IPS-18c (cell line): ENCODE data around the gene QSOX1.

ENCODE experiments used
- H3K4me3 ChIP-seq: 2 replicates; pipeline ENCODE4 v1.7.0; 2013; ENCODE audit warnings: low read depth, mild to moderate bottlenecking, low read length, moderate library complexity; ENCODE audit not compliant: insufficient read depth
- H3K9me3 ChIP-seq: one replicate; pipeline ENCODE4 v1.6.1; 2013; ENCODE audit warnings: mild to moderate bottlenecking, low read length, moderate library complexity; ENCODE audit not compliant: control insufficient read depth, insufficient read depth

QSOX1 gene

DNA sequence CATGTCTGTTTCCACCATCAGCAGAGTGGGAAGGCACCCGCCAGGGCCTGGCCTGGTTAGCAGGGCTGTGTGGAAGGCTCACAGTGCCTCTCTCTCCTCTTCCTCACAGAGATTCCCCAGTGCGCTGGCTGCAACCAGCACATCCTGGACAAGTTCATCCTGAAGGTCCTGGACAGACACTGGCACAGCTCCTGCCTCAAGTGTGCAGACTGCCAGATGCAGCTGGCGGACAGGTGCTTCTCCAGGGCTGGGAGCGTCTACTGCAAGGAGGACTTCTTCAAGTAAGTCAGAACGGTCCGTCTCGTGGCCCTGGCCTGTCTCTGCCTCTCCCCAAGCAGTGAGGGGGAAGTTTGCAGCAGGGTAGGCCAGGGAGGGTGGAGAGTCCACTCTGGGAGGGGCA, 93.5 kb downstream of the QSOX1 start:
- H3K9me3 ChIP-seq, result no peaks in the 10 kb centered on the region
- no peak overlapping the region for H3K4me3 ChIP-seq

DNA sequence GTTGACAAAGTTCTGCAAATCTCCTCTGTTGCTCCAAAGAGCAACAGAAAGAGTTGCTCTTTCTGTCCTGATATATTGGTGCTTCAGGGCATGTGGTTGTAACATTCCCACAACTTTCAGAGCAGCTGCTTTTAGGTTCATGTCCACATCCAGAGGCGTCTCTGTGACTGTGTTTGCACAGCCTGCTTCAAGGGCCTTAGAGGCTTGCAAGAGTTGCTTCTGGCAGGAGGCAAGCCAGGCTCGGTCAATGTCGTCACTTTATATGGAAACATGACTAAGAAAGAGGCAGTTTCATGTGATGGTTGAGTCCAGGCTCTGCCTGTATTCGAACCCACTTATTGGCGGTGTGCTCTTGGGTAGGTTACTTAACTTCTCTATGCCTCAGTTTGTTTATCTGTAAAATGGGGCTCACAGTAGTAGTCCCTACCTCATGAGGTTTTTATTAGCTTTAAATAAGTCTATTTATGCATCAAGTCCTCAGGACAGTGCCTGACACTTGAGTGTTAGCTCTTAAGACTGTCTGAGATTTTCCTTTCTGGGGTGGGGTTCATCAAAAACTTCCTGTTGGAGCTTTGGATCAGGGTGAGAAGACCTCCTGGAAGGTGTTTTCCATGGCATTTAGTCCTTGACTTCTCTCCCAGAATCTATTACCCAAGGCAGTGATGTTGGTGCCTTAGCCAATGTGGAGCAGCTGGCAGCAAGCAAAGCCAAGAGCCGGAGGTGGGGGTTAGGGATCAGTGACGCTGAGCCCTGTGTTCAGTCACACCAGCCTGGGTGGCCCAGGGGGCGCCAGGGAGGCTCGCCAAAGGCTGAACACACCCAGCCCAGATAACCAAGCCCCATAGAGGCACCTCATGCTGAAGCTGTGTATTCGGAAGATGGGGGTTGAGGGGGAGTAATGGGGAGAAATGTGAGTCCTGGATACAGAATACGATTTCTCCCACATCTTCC, 94.3 kb downstream of the QSOX1 start:
- H3K9me3 ChIP-seq, result no peaks in the 10 kb centered on the region
- H3K4me3 ChIP-seq, result no peak overlapping the region

DNA sequence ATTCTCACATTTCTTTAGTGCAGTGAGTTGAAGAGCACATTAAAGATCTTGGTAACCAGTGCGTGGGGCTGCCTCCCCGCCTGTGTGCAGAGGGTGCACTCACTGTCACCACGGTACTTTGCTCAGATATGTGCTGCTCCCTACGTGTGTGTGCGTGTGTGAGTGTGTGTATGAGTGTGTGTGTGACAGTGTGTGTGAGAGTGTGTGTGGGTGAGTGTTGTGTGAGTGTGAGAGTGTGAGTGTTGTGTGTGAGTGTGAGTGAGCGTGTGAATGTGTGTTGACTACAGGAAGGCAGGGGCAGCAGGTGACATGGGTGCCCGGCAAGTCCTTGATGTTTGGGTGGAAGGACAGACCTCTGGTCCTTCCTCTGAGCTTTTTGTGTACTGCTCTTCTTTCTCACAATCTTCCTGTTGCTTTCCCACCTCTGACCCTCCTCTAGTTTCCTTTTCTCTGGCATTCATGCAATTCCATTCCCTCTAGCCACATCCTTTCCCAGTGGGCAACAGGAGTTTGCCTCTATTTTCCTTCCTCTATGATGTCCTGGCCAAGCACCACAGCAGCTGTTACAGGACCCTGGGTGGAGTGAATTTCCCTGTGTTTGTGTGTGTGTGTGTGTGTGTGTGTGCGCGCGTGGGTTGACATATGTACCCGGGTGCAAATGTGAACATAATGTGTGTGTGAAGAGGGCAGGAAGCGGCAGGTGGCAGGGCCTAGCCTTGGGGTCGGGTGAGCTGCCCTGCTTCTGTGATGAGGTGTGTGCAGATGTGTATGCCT, 95.2 kb downstream of the QSOX1 start:
- Histone ChIP-seq H3K9me3 (no peaks in the 10 kb centered on the region), H3K4me3 (no peak overlapping the region)

DNA sequence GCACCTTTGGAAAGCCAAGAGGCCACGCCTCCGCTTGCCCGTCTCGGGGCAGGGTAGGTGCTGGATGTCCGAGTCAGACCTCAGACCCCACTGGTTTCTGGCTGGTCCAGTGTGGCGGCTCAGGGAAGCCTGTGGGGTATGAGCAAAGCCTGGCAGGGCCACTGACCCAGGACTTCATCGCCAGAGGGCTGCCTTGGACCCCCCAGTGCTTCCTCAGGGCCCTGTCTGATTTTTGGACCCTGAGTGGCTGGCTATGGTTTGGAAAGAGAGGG, 95.8 kb downstream of the QSOX1 start:
- Histone ChIP-seq H3K4me3 (no peak overlapping the region), H3K9me3 (no peaks in the 10 kb centered on the region)

DNA sequence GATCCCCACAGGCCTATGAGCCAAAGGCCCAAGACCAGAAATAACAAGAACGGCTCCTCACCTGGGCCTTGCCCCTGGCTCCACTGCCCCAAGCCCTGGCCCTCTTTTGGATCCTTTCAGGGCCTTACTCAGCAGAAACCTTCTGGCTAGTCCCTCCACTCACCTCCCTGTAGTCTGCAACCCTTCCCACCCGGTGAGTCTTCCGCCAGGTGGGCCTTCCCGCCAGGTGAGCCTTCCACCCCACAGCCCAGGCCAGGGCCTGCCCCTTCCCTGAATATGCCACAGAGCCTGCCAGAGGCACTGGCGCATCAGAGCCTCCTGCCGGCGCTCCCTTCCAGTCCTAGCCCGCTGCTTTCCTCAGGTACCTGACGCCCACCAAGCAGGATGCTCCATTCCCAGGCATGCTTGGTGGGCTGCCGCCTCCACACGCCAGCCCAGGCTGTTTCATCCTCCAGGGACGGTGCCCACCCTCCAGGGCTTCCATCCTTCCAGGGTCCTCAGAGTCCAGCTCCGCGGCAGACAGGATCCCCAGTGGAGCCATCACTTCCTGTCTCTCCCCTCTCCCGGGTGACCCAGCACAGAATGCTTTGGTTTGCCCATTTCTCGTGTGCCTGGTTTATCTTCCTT, 96.3 kb downstream of the QSOX1 start:
- Histone ChIP-seq H3K9me3 (no peaks in the 10 kb centered on the region), H3K4me3 (no peak overlapping the region)

DNA sequence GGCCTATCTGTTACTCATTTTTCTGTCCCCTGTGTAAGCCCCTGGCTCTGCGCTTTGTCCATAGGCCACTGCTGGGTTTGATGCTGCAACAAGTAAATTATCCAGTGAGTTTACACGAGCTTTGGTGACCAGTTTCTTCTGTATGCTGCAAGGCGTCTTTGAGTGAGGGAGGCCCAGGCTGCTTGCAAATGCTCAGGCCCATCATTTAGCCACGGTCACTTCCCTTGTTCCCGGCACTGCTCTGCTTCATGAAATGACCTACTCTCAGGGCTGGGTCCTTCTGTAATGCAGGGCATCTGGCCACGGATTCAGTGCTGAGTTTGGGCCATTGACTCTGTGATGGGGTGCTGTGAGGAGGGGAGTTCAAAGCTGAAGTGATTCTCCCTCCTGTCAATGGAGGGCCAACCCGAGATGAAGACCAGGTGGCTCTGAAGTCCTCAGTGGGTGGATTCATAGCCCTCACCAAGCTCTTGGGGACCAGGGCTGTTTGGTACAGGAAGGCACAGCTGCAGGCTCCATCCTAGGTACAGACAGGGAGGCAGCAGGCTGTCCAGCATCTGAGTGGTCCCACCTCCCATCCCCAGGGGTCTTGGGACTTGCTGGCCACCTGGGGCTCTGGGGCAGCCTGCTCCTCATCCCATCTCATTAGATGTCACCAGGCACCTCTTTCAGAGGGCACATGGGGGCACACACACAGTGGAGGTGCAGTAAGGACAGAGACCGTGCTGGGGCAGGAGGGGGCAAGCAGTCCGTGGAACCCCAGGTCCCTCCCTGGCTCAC, 97.0 kb downstream of the QSOX1 start:
- Histone ChIP-seq H3K9me3 (no peaks in the 10 kb centered on the region), H3K4me3 (no peak overlapping the region)

DNA sequence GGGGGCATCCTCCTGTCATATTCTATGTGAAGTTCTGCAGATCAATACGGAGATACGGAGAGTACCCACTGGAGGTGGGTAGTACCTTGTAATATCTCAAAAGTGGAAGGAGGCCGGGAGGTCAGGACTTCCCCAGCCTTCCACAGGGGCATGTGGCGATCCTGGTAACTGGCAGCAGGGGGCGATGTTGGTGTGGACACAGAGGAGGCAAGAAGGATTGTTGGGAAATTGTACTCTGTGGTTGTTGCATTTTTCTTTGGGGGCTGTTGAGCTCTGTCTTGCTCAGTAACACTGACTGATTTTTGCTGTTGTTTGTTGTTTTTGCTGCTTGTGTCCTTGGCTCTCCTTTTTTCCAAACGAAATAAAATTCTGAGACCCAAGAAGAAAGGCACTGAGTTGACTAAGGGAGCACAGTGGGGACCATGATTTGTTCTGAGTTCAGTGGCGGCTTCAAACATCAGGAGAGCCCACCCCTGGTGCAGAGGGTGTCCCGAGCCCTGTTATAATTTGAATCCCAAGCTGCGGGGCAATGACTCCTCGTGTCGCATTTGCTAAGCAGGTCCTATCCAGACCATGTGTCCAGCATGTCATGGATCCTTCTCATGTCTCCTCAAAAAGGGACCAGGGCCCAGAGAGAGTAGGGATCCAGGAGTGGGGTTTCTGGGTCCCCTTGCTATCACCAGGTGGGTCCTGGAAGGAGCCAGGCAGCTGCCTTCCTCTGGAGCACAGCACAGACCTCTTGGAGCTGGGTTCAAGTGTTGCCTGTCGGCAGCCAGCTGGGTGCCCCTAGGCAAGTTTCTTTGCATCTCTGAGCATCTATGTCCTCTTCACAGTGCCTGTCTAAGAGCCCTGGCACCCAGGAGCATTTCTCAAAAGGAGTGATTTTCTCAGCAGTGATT, 98.2 kb downstream of the QSOX1 start:
- Histone ChIP-seq H3K9me3 (no peaks in the 10 kb centered on the region), H3K4me3 (no peak overlapping the region)
